HCT116 (cell line): Measurements from ENCODE around the gene HMCN1. TPM values are rescaled to one million over a fixed set of nuclear protein-coding genes. Genes with fewer than 3 reads are reported as not detected.

Experiments
- ATAC-seq: fragments of 200-7000 bp; cut with Tn5 transposase; 2 replicates; pipeline ENCODE4 v1.9.1; 2020; ENCODE audit warnings: mild to moderate bottlenecking, moderate library complexity
- BruUV-seq: library from RNA; stranded (reverse); fragments of 400-500 nt; replicated peaks from 2 replicates; lab custom pipeline; 2021; lab: Mats Ljungman, UMichigan
- CTCF ChIA-PET: fragments of 300-600 bp; sonication (Branson Sonifier 250); formaldehyde crosslinking; loops from one replicate; lab custom pipeline; 2021; ENCODE audit warnings: antibody characterized with exemption; lab: Charles Lee
- POLR2A ChIA-PET: fragments of 300-600, 350-600 bp; sonication (Branson Sonifier 250); formaldehyde crosslinking; loops from one replicate; lab custom pipeline; 2021; ENCODE audit warnings: antibody characterized with exemption; lab: Charles Lee
- RAD21 ChIA-PET, 2 experiments: fragments of 300-600 bp; sonication (Branson Sonifier 250); formaldehyde crosslinking; loops; one replicate each; lab custom pipeline; 2023; ENCODE audit warnings: low total read pairs in 2 of 2; ENCODE audit not compliant: uncharacterized antibody in 2 of 2, unreplicated experiment in 2 of 2, low non-redundant PET in 1 of 2; lab: Charles Lee
- DNase-seq: peaks from one replicate; pipeline ENCODE4 v3.0.0-alpha.2; 2010; ENCODE audit warnings: low read depth, low spot score
- H2AFZ ChIP-seq: fragments of 200-600 bp; shearing (Covaris generic), sonication (generic); 2 replicates; pipeline ENCODE4 v1.6.1; 2017; ENCODE audit warnings: low read depth, mixed run types, mixed read lengths, antibody characterized with exemption, low read length; ENCODE audit not compliant: poor library complexity, severe bottlenecking
- H3K27ac ChIP-seq: 2 replicates; pipeline ENCODE4 v1.5.1; 2012; ENCODE audit warnings: low read depth, low read length
- H3K27me3 ChIP-seq: fragments of 200-600 bp; sonication (generic); 2 replicates; pipeline ENCODE4 v1.6.1; 2016; ENCODE audit warnings: mixed run types, low read length, mixed read lengths; ENCODE audit not compliant: insufficient read depth
- H3K36me3 ChIP-seq, 2 experiments: fragments of 200-500 bp in 1 of 2; fragments of 200-600 bp in 1 of 2; sonication (Bioruptor generic) in 1 of 2; sonication (generic) in 1 of 2; 2 replicates each; pipeline versions ENCODE4 v1.5.1 to v1.6.1; 2014 to 2016; ENCODE audit warnings: low read length in 2 of 2, inconsistent platforms in 1 of 2, mixed read lengths in 1 of 2, mixed run types in 1 of 2; ENCODE audit not compliant: insufficient read depth in 2 of 2, control insufficient read depth in 1 of 2
- H3K4me1 ChIP-seq, 2 experiments: fragments of 200-600 bp in 1 of 2; sonication (generic) in 1 of 2; 2 replicates each; pipeline versions ENCODE4 v1.5.1 to v1.6.1; 2012 to 2017; ENCODE audit warnings: low read length in 2 of 2, inconsistent platforms in 1 of 2, mild to moderate bottlenecking in 1 of 2, mixed read lengths in 1 of 2, mixed run types in 1 of 2, moderate library complexity in 1 of 2; ENCODE audit not compliant: insufficient read depth in 2 of 2, control insufficient read depth in 1 of 2
- H3K4me2 ChIP-seq: fragments of 200-600 bp; sonication (generic); 2 replicates; pipeline ENCODE4 v1.6.1; 2017; ENCODE audit warnings: mixed run types, low read length, mixed read lengths
- H3K4me3 ChIP-seq, 2 experiments: fragments of 200-600 bp in 1 of 2; sonication (generic) in 1 of 2; replicated peaks in 1 of 2; 2 replicates each; pipeline ENCODE4 v1.5.1; 2011 to 2016; ENCODE audit warnings: low read length in 2 of 2, control low read depth in 1 of 2, low read depth in 1 of 2, mild to moderate bottlenecking in 1 of 2, mixed read lengths in 1 of 2, mixed run types in 1 of 2
- H3K79me2 ChIP-seq: fragments of 200-600 bp; sonication (generic); 2 replicates; pipeline ENCODE4 v1.6.1; 2017; ENCODE audit warnings: mild to moderate bottlenecking, mixed run types, low read length, moderate library complexity, mixed read lengths; ENCODE audit not compliant: insufficient read depth
- H3K9ac ChIP-seq: fragments of 200-600 bp; sonication (generic); 2 replicates; pipeline ENCODE4 v1.6.1; 2016; ENCODE audit warnings: low read length, mixed read lengths
- H3K9me2 ChIP-seq: fragments of 200-600 bp; sonication (generic), shearing (Covaris generic); 2 replicates; pipeline ENCODE4 v1.6.1; 2017; ENCODE audit warnings: mixed run types, mild to moderate bottlenecking, moderate library complexity; ENCODE audit not compliant: insufficient read depth
- H3K9me3 ChIP-seq, 2 experiments: fragments of 200-500 bp in 1 of 2; fragments of 200-600 bp in 1 of 2; sonication (Bioruptor generic) in 1 of 2; sonication (generic) in 1 of 2; 2 replicates each; pipeline ENCODE4 v1.6.1; 2014 to 2017; ENCODE audit warnings: low read length in 2 of 2, mixed read lengths in 2 of 2, inconsistent platforms in 1 of 2, low read depth in 1 of 2, mild to moderate bottlenecking in 1 of 2, mixed run types in 1 of 2, moderate library complexity in 1 of 2; ENCODE audit not compliant: control insufficient read depth in 1 of 2, insufficient read depth in 1 of 2
- H4K20me1 ChIP-seq: fragments of 200-600 bp; sonication (generic), shearing (Covaris generic); 2 replicates; pipeline ENCODE4 v1.6.1; 2017; ENCODE audit warnings: mixed run types, mild to moderate bottlenecking, moderate library complexity; ENCODE audit not compliant: insufficient read depth
- CBX3 ChIP-seq: IDR thresholded peaks from 2 replicates; pipeline ENCODE4 v1.6.1; 2012; ENCODE audit warnings: low read depth
- CEBPB ChIP-seq: IDR thresholded peaks from 2 replicates; pipeline ENCODE4 v1.6.1; 2012; ENCODE audit warnings: low read depth
- EGR1 ChIP-seq: IDR thresholded peaks from 2 replicates; pipeline ENCODE4 v1.6.1; 2012; ENCODE audit warnings: low read depth
- FOSL1 ChIP-seq: IDR thresholded peaks from 2 replicates; pipeline ENCODE4 v1.6.1; 2012; ENCODE audit warnings: low read depth
- JUND ChIP-seq: IDR thresholded peaks from 2 replicates; pipeline ENCODE4 v1.6.1; 2012
- MAX ChIP-seq: IDR thresholded peaks from 2 replicates; pipeline ENCODE4 v1.6.1; 2012
- SIN3A ChIP-seq: IDR thresholded peaks from 2 replicates; pipeline ENCODE4 v1.6.1; 2012; ENCODE audit warnings: low read depth
- SP1 ChIP-seq: IDR thresholded peaks from 2 replicates; pipeline ENCODE4 v1.6.1; 2012; ENCODE audit warnings: low read depth
- SRF ChIP-seq: IDR thresholded peaks from 2 replicates; pipeline ENCODE4 v1.6.1; 2012; ENCODE audit warnings: low read depth
- ZFX ChIP-seq: fragments of 450-650 bp; IDR thresholded peaks from 2 replicates; pipeline ENCODE4 v1.6.1; 2017
- intact Hi-C: fragments of 100-400 bp; cut with micrococcal nuclease; formaldehyde crosslinking; loops from 2 replicates; pipeline ENCODE4 v1.10.0; 2022
- total RNA-seq: library from RNA; stranded (reverse); gene quantifications from one replicate; pipeline ENCODE4 v1.2.1, GENCODE V29; 2021; ENCODE audit not compliant: unreplicated experiment
- TF ChIP-seq, protein P1 (sequence below): IDR thresholded peaks from 2 replicates; pipeline ENCODE4 v1.6.1; 2011; ENCODE audit warnings: mild to moderate bottlenecking, low read length, moderate library complexity; ENCODE audit not compliant: insufficient replicate concordance; ENCODE audit errors: extremely low read depth
- TF ChIP-seq, protein P2 (sequence below): IDR thresholded peaks from 2 replicates; pipeline ENCODE4 v1.6.1; 2012

HMCN1 gene
- total RNA-seq, 1 experiment from 2014 or later, result 0.59 TPM

DNA sequence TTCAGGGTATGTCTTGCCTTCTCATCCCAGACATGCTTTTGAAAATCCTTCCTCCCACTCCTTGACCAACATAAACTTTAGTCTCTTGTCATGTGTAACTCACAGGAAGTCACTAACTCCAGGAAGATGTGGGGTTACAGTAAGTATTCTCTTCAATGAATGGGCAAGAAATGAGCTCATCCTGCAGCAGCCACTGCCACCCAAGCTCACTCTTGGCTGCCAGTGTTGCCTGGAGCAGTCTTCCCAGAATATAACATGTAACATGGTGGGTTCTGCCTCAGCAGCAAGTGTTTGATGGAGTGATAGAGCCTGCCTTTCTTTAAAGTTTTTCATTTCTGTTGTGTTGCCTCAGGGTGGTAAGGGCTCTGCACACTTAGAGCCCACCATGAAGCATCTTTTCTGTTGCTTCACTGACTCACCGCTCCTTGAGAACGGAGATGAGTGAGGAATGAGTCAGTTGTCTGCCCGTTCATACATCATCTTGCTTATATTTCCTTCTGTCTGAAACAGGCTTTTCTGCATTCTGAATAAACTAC lies 453.9 kb downstream of the HMCN1 start:
- DNase-seq (peak; percentile 63), ATAC-seq (peak; percentile 83)
- Histone ChIP-seq H3K4me1 (peaks cover 0 to 35% of the 10 kb centered on the region in 2 experiments; a peak in 2 of 4 replicates), H3K4me2 (peak overlapping the region; percentile 68), H3K9me3 (no peaks in the 10 kb centered on the region), H3K4me3 (peak overlapping the region in 1 of 2 experiments; percentile 16; a peak in 2 of 4 replicates), H3K27me3 (no peaks in the 10 kb centered on the region), H3K27ac (no peak overlapping the region), H3K9me2 (no peaks in the 10 kb centered on the region), H3K36me3 (no peaks in the 10 kb centered on the region), H2AFZ (peak overlapping the region; percentile 69), H3K9ac (no peak overlapping the region), H4K20me1 (no peaks in the 10 kb centered on the region), H3K79me2 (no peaks in the 10 kb centered on the region)
- RAD21 ChIA-PET, result no interaction called here
- peak; percentile 67 for TF ChIP-seq CBX3
- TF ChIP-seq SRF, result peak; percentile 74
- TF ChIP-seq FOSL1, result peak; percentile 99
- TF ChIP-seq, protein P1, sequence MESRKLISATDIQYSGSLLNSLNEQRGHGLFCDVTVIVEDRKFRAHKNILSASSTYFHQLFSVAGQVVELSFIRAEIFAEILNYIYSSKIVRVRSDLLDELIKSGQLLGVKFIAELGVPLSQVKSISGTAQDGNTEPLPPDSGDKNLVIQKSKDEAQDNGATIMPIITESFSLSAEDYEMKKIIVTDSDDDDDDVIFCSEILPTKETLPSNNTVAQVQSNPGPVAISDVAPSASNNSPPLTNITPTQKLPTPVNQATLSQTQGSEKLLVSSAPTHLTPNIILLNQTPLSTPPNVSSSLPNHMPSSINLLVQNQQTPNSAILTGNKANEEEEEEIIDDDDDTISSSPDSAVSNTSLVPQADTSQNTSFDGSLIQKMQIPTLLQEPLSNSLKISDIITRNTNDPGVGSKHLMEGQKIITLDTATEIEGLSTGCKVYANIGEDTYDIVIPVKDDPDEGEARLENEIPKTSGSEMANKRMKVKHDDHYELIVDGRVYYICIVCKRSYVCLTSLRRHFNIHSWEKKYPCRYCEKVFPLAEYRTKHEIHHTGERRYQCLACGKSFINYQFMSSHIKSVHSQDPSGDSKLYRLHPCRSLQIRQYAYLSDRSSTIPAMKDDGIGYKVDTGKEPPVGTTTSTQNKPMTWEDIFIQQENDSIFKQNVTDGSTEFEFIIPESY, result no peak
- TF ChIP-seq JUND, result peak; percentile 97
- TF ChIP-seq SP1, result peak; percentile 92
- peak; percentile 81 for TF ChIP-seq CEBPB
- TF ChIP-seq ZFX, result no peak
- TF ChIP-seq, protein P2, sequence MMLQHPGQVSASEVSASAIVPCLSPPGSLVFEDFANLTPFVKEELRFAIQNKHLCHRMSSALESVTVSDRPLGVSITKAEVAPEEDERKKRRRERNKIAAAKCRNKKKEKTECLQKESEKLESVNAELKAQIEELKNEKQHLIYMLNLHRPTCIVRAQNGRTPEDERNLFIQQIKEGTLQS, result no peak
- TF ChIP-seq MAX, result peak; percentile 24; the same call in 1 of the 2 replicates
- TF ChIP-seq SIN3A, result peak; percentile 48; the same call in 1 of the 2 replicates
- TF ChIP-seq EGR1, result peak; percentile 42; the same call in 1 of the 2 replicates
- POLR2A ChIA-PET, result no interaction called here
- intact Hi-C loops, result no loop called here
- BruUV-seq, result no TSS peak
- CTCF ChIA-PET, result interaction anchor here (1.7 kb wide), 1 partner anchor 32 kb away, joined by 8 read pairs; no protein-coding TSS in a partner anchor
